Epithelial cell of proximal tubule (primary cell): ENCODE measurements around the gene FBRSL1. TPM values are rescaled to one million over a fixed set of nuclear protein-coding genes. Genes with fewer than 3 reads are reported as not detected.

Experiments
- DNase-seq: peaks from one replicate; pipeline ENCODE4 v3.0.0-alpha.2; 2011; ENCODE audit warnings: low read depth
- H3K4me3 ChIP-seq: 2 replicates; pipeline ENCODE4 v1.5.1; 2011; ENCODE audit warnings: low read depth, mild to moderate bottlenecking, low read length
- CTCF ChIP-seq: conservative IDR thresholded peaks from 2 replicates; pipeline ENCODE4 v1.5.1; 2012; ENCODE audit warnings: low read depth, mild to moderate bottlenecking, low read length
- total RNA-seq: library from RNA; depleted of rRNA; stranded (reverse); fragments of >200 nt; gene quantifications from 2 replicates; pipeline ENCODE4 v1.2.3, GENCODE V29; 2015

The FBRSL1 gene
- total RNA-seq, 1 donor from 2014 or later = 95.9 TPM

- H3K4me3 ChIP-seq = no peak overlapping the region
- no peak for DNase-seq
- TF ChIP-seq CTCF = no peak
Measured at GRCh38 chr12:132517740-132518100, 27.8 kb downstream of the FBRSL1 start.

GRCh38 chr12:132518354-132518992 is 28.5 kb downstream of the FBRSL1 start:
- DNase-seq = no peak
- H3K4me3 ChIP-seq = no peak overlapping the region
- no peak for TF ChIP-seq CTCF

GRCh38 chr12:132520421-132521199 is 30.7 kb downstream of the FBRSL1 start:
- DNase-seq = no peak
- no peak for TF ChIP-seq CTCF
- H3K4me3 ChIP-seq = no peak overlapping the region

GRCh38 chr12:132521200-132521580 is 31.2 kb downstream of the FBRSL1 start:
- TF ChIP-seq CTCF = no peak
- H3K4me3 ChIP-seq = no peak overlapping the region
- no peak for DNase-seq

GRCh38 chr12:132521712-132522292 is 31.9 kb downstream of the FBRSL1 start:
- no peak for DNase-seq
- TF ChIP-seq CTCF = no peak
- H3K4me3 ChIP-seq = no peak overlapping the region

- H3K4me3 ChIP-seq = no peak overlapping the region
- no peak for TF ChIP-seq CTCF
- no peak for DNase-seq
Measured at GRCh38 chr12:132522592-132523380, 32.8 kb downstream of the FBRSL1 start.
